ENCODE measurements around the gene SIAH1. TPM values are rescaled to one million over a fixed set of nuclear protein-coding genes. Genes with fewer than 3 reads are reported as not detected.

SIAH1 gene
- total and polyA plus RNA-seq, 2 donors (not counting 1 experiment from before 2014, with no cell fraction given): 21.4 to 59.1 TPM

DNA sequence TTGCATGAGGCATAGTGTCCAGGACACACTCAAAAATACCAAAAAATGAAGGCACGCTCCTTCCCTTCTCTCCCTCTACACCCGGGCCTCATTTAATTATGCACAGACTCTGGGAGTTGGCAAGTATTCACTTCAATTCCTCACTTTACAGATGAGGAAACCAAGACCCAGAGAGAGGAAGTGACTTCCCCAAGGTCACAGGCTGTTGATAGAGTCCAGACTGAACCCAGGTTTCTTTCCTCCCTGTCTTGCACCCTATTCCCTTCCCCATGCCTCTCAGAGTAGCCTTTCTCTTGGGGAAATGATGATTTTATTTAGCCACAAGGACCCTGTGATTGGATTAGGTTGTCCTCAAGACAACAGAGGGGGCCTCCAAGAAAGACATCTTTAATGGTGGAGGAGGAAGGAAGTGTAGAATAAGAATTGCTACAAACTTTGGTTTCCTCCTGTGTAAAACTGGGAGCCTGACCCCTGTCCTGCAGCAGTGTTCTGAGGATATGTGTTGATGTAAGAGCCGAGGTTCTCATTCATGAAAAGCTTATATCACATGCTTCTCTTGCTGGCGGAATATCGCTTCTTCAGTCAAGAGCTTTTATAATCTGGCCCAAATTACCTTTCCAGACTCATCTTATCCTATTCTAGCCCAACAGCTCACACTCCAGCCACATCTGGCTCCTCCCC, 48.8 kb upstream of the SIAH1 start:
- no peaks in the 10 kb centered on the region for H3K36me3 ChIP-seq (ENCODE audit: control insufficient read depth, insufficient read depth, low read length)
- no peaks in the 10 kb centered on the region for H3K9me3 ChIP-seq (ENCODE audit: control insufficient read depth, insufficient read depth, low read depth, low read length)
- H3K9ac ChIP-seq (ENCODE audit: insufficient read depth, low read length): no peak overlapping the region
- H4K20me1 ChIP-seq (ENCODE audit: control insufficient read depth, extremely low read depth, insufficient read depth, low read length): no peaks in the 10 kb centered on the region
- H3K27me3 ChIP-seq (ENCODE audit: control insufficient read depth, insufficient read depth, low read length): peaks cover 5% of the 10 kb centered on the region
- DNase-seq (ENCODE audit: low read depth in 2 of 2): no peak
- no peaks in the 10 kb centered on the region for H3K79me2 ChIP-seq (ENCODE audit: control insufficient read depth, insufficient read depth, low read length)
- no peak overlapping the region for H3K4me2 ChIP-seq (ENCODE audit: extremely low read depth, insufficient read depth, low read length)
- H2AFZ ChIP-seq (ENCODE audit: low read length): no peak overlapping the region
- peaks cover 3% of the 10 kb centered on the region for H3K4me1 ChIP-seq (ENCODE audit: control insufficient read depth, extremely low read depth, insufficient read depth, low read length)
- TF ChIP-seq EZH2 (IDR thresholded peaks at IDR 0.05; ENCODE audit: low read length, missing control alignments): no peak
- TF ChIP-seq, protein P1, sequence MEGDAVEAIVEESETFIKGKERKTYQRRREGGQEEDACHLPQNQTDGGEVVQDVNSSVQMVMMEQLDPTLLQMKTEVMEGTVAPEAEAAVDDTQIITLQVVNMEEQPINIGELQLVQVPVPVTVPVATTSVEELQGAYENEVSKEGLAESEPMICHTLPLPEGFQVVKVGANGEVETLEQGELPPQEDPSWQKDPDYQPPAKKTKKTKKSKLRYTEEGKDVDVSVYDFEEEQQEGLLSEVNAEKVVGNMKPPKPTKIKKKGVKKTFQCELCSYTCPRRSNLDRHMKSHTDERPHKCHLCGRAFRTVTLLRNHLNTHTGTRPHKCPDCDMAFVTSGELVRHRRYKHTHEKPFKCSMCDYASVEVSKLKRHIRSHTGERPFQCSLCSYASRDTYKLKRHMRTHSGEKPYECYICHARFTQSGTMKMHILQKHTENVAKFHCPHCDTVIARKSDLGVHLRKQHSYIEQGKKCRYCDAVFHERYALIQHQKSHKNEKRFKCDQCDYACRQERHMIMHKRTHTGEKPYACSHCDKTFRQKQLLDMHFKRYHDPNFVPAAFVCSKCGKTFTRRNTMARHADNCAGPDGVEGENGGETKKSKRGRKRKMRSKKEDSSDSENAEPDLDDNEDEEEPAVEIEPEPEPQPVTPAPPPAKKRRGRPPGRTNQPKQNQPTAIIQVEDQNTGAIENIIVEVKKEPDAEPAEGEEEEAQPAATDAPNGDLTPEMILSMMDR (conservative IDR thresholded peaks at IDR 0.05 in 1 of 2, IDR thresholded peaks at IDR 0.05 in 1 of 2; ENCODE audit: low read depth in 1 of 2, low read length in 2 of 2): no peak
- H3K27ac ChIP-seq (ENCODE audit: insufficient read depth, low read length): no peak overlapping the region
- H3K4me3 ChIP-seq (replicated peaks in 1 of 4; ENCODE audit: control extremely low read depth in 1 of 4, insufficient read depth in 1 of 4, low read depth in 3 of 4, low read length in 4 of 4): no peak overlapping the region

DNA sequence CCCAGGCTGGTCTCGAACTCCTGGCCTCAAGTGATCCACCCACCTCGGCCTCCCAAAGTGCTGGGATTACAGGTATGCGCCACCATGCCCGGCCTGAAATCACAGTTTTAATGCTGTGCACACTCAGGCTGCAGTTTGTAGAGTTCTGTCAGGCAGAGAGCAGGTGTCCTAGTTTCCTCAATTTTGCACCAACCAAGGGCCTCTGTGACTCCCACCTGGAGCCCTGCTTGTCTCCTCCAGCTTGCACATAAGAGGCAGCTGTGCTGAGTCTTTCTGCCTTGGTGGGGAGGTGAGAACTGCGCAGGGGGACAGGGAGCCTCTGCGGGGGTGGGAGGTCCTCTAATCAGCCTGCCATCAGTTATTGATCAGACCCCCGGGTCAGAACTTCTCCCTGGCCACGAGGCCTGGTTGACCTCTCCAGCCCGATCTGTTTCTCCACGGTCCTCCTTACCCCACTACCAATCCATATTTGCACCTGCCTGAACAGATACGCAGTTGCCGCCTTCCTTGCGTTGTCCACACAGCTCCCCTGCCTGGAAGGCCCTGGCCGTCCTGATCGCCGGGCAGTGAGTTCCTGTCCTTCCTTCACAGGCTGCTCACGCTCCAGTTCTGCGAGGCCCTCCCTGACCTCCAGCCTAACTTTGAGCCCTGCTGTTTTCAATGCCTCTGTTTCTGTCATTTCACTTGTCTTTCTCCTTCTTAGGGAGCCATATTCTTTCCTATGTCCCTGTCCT, 48.1 kb upstream of the SIAH1 start:
- H3K4me2 ChIP-seq (ENCODE audit: extremely low read depth, insufficient read depth, low read length): no peak overlapping the region

DNA sequence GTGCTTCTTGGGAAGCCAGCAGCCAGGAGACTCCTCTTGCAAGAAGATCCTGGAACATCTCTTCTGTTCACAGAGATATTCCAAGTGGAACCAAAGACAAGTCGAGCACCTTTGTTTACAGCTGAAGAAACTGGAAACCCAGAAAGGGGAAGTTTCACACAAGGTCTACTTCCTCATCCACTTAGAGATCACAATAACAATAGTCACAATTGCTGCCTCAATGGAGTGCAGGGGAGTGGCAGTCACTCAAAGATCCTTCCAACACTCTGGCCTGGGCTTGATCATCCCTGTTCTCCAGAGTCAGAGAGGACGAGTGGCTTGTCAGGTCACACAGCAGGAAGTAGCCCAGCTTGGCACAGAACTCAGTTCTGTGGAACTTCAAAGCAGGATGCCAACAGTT, 46.9 kb upstream of the SIAH1 start:
- H2AFZ ChIP-seq (ENCODE audit: low read length): no peak overlapping the region

More for the DNA sequence above, 48.1 kb upstream of the SIAH1 start:
- Histone ChIP-seq H3K9me3 (ENCODE audit: control insufficient read depth, insufficient read depth, low read depth, low read length) (no peaks in the 10 kb centered on the region), H2AFZ (ENCODE audit: low read length) (no peak overlapping the region), H3K36me3 (ENCODE audit: control insufficient read depth, insufficient read depth, low read length) (no peaks in the 10 kb centered on the region), H3K4me1 (ENCODE audit: control insufficient read depth, extremely low read depth, insufficient read depth, low read length) (peaks cover 3% of the 10 kb centered on the region), H3K79me2 (ENCODE audit: control insufficient read depth, insufficient read depth, low read length) (no peaks in the 10 kb centered on the region), H3K9ac (ENCODE audit: insufficient read depth, low read length) (no peak overlapping the region), H3K4me3 (replicated peaks in 1 of 4; ENCODE audit: control extremely low read depth in 1 of 4, insufficient read depth in 1 of 4, low read depth in 3 of 4, low read length in 4 of 4) (no peak overlapping the region), H4K20me1 (ENCODE audit: control insufficient read depth, extremely low read depth, insufficient read depth, low read length) (no peaks in the 10 kb centered on the region), H3K27ac (ENCODE audit: insufficient read depth, low read length) (no peak overlapping the region), H3K27me3 (ENCODE audit: control insufficient read depth, insufficient read depth, low read length) (peaks cover 5% of the 10 kb centered on the region)
- DNase-seq (ENCODE audit: low read depth in 2 of 2): no peak
- TF ChIP-seq EZH2 (IDR thresholded peaks at IDR 0.05; ENCODE audit: low read length, missing control alignments): no peak
- TF ChIP-seq, protein P1 (conservative IDR thresholded peaks at IDR 0.05 in 1 of 2, IDR thresholded peaks at IDR 0.05 in 1 of 2; ENCODE audit: low read depth in 1 of 2, low read length in 2 of 2): no peak

More for the DNA sequence above, 46.9 kb upstream of the SIAH1 start:
- no peak overlapping the region for H3K27ac ChIP-seq (ENCODE audit: insufficient read depth, low read length)
- H3K27me3 ChIP-seq (ENCODE audit: control insufficient read depth, insufficient read depth, low read length): peaks cover 4% of the 10 kb centered on the region
- H3K9me3 ChIP-seq (ENCODE audit: control insufficient read depth, insufficient read depth, low read depth, low read length): no peaks in the 10 kb centered on the region
- no peaks in the 10 kb centered on the region for H3K36me3 ChIP-seq (ENCODE audit: control insufficient read depth, insufficient read depth, low read length)
- TF ChIP-seq, protein P1 (conservative IDR thresholded peaks at IDR 0.05 in 1 of 2, IDR thresholded peaks at IDR 0.05 in 1 of 2; ENCODE audit: low read depth in 1 of 2, low read length in 2 of 2): no peak
- TF ChIP-seq EZH2 (IDR thresholded peaks at IDR 0.05; ENCODE audit: low read length, missing control alignments): no peak
- H3K9ac ChIP-seq (ENCODE audit: insufficient read depth, low read length): no peak overlapping the region
- H3K79me2 ChIP-seq (ENCODE audit: control insufficient read depth, insufficient read depth, low read length): no peaks in the 10 kb centered on the region
- H3K4me2 ChIP-seq (ENCODE audit: extremely low read depth, insufficient read depth, low read length): no peak overlapping the region
- peaks cover 3% of the 10 kb centered on the region for H3K4me1 ChIP-seq (ENCODE audit: control insufficient read depth, extremely low read depth, insufficient read depth, low read length)
- H3K4me3 ChIP-seq (replicated peaks in 1 of 4; ENCODE audit: control extremely low read depth in 1 of 4, insufficient read depth in 1 of 4, low read depth in 3 of 4, low read length in 4 of 4): no peak overlapping the region
- DNase-seq (ENCODE audit: low read depth in 2 of 2): no peak
- H4K20me1 ChIP-seq (ENCODE audit: control insufficient read depth, extremely low read depth, insufficient read depth, low read length): no peaks in the 10 kb centered on the region

Measured in fibroblast of lung (primary cell).